T-helper 2 cell (primary cell): ENCODE measurements around the gene SLC29A1.

Experiments
- DNase-seq, 5 experiments: peaks; one replicate each; pipeline versions ENCODE4 v3.0.0 to v3.0.0-alpha.2; 2012 to 2022

Gene SLC29A1

DNA sequence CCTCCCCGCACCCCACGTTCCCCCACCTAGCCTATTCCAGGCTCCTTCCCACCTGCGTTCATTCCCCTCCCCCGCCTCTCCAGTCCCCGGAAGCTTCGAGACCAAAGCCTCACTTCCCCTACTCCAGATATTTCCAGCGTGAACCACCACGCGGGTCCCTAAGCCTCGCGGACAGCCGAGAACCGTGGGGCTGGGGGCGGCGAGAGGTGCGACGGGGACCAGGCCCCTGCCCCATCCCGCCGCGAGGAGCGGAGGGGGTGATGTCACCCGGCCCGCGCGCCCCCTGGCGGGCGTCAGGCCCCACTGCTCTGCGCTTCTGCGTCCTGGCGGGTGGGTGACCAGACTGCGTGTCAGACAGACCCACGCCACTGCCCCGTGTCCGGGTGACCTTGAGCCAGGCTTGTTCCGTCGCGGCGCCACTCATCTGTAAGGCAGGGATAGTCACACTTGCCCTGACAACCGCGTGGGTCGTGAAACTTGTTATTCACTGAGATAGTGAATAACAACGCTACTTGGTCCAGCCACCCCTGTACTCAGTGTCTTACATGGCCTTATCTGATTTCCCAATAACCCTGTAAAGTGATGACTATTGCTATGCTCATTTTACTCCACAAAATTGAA, 14.5 kb downstream of the SLC29A1 start:
- DNase-seq, result peak; percentile 63 to 84 (median 71)

DNA sequence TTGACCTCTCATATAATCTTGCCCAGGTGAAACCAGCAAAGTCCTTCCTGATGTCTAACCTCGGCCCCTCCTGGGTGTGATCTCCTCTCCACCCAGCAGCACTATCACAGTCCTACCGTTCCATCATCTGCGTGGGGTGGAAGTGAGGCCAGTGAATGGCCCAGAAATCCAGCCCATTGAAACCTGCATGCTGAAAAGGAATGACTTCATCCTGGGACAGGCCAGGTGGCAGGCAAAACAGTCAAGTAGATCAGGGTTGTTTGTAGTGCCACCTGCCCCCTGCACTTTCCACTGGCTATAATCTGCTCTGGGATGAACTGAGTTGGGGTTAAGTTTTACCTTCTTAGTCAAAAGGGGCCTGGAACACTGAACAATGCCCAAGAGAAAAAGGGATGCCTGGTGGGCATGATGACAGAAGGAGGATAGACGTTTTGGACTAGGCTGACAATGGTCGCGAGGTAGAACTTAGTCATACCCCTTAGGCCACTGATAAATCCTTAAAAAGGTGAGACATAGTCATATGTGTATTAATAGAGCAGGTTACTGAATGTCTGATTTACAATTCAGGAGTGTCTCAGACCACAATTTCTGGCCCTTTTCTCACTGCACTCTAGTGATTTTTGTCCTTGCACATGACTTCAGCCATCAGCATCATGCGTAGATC, 15.4 kb downstream of the SLC29A1 start:
- DNase-seq, result no peak

DNA sequence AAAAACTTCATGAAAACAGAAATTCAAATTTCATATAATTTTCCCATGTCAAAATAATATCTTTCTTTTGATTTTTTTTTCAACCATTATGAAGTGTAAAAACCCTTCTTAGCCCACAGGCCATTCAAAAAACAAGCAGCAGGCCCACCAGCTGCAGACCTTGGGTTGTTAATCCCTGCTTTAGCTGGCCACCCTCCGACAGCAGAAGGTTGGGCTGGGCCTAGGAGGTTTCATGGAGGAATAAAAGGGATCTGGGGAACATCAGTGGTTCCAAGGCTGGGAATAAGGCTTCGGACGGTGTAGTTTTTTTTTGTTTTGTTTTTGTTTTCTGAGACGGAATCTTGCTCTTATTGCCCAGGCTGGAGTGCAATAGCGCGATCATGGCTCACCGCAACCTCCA, 19.9 kb downstream of the SLC29A1 start:
- no peak for DNase-seq

DNA sequence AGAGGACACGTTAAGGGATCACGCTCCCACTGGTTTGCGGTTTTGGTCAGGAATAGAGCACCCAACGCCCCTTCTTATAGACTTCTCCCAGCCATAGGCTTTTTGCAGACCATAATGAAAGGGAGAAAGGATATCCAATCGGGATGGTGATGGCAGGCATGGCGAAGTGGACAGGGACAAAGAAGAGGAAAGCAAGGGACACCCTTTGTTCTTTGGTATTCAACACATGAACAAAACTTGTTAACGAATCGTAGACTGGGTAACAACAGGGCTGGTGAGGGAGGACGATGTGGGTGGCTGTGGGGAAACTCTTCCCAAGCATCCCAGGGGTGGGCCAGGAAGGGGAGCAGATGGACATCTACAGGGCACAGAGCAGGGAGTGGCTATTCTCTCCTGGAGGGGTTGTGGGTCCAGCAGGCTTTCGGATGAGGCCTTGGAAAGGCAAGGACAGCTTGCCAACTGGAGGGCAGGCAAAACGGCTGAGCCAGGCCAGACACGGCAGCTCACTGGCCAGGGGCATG, 22.1 kb downstream of the SLC29A1 start:
- no peak for DNase-seq

DNA sequence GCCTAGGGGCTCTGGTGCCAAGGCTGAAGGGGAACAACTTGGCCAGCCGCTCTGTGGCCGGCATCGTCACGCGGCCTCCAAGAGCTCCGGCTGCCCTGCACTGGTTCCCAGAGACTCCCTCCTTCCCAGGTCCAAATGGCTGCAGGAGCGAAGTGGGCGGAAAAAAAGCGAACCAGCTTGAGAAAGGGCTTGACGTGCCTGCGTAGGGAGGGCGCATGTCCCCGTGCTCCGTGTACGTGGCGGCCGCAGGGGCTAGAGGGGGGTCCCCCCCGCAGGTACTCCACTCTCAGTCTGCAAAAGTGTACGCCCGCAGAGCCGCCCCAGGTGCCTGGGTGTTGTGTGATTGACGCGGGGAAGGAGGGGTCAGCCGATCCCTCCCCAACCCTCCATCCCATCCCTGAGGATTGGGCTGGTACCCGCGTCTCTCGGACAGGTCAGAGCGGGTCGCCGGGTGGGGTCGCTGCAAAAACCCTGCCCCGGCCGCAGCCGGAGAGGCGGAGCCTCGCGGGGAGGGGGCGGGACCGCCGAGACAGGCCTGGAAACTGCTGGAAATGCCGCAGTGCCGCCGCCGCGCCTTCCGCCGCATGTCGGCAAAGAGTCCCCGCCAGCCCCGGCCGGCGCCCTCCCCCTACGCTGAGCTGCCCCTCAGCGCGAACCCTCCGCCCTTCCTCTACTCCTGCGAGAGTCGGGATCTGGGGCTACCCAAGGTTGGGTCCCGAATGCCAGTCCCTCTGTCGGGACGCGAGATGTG, 22.7 kb downstream of the SLC29A1 start:
- DNase-seq, result peak; percentile 64 to 91 (median 74)

DNA sequence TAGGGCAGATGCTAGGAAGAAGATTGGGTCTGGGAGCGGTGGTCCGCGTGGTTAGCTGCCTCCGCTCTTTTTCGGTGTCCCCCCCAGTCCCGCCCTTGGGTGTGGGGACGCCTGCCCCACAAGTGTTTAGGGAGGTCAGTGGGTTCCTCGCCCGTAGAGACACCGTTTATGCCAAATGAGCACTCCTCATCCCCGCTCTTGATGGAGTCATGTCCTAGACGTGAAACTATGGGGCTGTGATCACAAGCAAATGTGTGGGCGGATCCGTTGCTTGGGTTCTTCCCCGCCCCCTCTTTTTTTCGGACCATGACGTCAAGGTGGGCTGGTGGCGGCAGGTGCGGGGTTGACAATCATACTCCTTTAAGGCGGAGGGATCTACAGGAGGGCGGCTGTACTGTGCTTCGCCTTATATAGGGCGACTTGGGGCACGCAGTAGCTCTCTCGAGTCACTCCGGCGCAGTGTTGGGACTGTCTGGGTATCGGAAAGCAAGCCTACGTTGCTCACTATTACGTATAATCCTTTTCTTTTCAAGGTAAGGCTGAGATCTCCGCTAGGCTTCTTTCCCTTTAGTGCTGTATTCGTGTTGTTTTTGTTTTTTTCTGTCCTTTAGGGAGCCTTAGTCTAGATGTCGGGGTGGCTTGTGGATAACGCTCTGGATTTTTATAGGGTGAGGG, 23.4 kb downstream of the SLC29A1 start, which contains the start of gene HSP90AB1:
HSP90AB1 (plus strand) TSS at position 439 of the 675 bp plus-strand sequence. CDS start 1,529 bp downstream, outside the sequence.
- peak; percentile 82 to 100 (median 96) for DNase-seq

DNA sequence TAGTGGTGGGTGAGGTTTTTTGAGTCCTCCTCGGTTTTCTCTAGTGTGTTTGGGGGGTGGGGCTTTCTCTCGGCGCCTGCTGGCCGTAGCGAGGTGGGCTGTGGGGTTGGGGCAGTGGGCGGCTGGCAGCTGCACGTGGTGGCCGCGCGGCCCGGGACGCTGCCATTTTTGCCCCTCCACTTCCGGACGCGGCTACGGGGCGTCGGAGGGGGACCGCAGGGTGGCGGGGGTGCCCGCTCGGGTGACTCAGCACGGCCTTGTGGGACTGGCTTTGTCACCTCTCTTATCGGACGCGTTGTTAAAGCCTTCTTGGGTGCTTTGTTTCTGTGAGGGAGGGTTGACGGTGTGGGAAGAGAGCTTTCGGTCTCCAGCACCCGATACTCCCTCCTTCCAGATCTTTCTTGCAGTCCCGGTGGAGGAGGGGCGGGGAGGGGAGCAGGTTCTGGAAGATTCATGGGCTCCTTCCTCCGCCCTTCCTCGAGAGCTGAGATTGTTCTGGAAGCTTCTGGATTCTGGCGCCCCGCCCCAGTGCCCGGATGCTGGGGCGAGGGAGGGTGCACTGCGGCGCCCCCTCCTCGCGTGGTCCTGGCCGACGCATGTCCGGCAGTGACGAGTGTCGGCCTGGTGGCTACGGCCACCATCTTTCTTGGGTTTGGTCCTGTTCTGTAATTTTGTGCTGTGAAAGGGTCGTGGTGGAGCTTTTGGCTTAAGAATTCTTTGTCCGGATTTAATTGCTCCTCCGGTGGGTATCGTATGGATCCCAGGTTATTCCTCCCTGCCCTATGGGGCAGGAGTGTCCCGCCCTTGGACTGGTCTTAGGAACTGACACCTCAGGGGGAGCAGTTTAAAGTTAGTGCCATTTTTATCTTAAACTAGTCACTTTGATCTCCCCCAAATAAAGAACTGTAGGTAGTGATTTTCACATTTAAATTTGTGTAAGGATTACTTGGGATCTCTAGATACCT, 24.2 kb downstream of the SLC29A1 start:
- peak; percentile 67 to 93 (median 84) for DNase-seq

DNA sequence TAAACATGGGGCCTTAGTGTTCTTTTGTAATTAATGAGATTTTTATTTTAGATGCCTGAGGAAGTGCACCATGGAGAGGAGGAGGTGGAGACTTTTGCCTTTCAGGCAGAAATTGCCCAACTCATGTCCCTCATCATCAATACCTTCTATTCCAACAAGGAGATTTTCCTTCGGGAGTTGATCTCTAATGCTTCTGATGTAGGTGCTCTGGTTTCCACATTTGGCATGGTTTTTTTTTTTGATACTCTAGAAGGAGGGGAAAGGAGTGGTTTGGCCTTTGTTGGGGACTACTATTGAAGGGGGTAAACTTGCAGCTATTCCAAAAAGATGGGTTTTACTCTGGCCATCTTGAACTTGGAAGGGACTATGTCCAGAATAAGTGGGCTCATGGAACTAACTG, 25.2 kb downstream of the SLC29A1 start:
- DNase-seq, result no peak

DNA sequence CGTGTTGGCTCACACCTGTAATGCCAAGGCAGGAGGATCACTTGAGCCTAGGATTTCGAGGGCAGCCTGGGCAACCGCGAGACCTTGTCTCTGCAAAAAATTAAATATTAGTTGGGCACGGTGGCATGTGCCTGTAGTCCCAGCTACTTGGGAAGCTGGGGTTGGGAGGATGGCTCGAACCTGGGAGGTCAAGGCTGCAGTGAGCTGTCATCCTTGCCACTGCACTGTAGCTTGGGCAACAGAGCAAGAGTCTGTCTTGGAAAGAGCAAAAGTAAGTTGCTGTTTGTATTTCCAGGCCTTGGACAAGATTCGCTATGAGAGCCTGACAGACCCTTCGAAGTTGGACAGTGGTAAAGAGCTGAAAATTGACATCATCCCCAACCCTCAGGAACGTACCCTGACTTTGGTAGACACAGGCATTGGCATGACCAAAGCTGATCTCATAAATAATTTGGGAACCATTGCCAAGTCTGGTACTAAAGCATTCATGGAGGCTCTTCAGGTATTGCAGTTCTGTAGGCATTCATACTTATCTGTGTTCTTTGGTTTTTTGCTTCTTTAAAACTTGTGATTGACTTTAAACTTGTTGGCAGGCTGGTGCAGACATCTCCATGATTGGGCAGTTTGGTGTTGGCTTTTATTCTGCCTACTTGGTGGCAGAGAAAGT, 25.8 kb downstream of the SLC29A1 start:
- no peak for DNase-seq

DNA sequence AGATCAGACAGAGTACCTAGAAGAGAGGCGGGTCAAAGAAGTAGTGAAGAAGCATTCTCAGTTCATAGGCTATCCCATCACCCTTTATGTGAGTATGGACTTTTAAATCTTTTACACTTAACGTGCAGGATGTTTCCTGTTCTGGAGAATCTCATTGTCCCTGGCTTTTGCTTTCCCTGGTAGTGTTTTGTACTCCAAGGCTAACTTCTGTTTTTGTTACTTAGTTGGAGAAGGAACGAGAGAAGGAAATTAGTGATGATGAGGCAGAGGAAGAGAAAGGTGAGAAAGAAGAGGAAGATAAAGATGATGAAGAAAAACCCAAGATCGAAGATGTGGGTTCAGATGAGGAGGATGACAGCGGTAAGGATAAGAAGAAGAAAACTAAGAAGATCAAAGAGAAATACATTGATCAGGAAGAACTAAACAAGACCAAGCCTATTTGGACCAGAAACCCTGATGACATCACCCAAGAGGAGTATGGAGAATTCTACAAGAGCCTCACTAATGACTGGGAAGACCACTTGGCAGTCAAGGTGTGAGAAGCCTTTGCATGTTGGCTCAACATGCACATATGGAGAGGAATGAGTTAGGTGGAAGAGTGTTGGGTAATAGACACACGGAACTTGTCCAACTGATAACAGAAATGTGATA, 26.8 kb downstream of the SLC29A1 start:
- no peak for DNase-seq

DNA sequence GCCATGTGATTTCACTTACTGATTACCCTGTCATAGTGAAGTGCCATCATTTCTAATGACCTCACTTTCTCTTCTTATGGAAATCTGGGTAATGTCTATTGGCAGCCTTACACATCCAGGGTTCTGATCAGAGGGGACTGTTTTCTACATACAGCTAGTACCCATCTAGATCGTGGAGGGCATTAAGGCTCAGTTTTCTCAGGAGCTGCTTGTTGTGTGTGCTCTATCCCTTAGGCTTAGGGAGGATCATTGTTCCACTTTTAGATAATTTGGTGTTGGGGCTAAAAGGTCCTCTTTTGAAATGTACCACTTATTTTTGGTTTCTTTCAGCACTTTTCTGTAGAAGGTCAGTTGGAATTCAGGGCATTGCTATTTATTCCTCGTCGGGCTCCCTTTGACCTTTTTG, 27.3 kb downstream of the SLC29A1 start:
- DNase-seq, result no peak

DNA sequence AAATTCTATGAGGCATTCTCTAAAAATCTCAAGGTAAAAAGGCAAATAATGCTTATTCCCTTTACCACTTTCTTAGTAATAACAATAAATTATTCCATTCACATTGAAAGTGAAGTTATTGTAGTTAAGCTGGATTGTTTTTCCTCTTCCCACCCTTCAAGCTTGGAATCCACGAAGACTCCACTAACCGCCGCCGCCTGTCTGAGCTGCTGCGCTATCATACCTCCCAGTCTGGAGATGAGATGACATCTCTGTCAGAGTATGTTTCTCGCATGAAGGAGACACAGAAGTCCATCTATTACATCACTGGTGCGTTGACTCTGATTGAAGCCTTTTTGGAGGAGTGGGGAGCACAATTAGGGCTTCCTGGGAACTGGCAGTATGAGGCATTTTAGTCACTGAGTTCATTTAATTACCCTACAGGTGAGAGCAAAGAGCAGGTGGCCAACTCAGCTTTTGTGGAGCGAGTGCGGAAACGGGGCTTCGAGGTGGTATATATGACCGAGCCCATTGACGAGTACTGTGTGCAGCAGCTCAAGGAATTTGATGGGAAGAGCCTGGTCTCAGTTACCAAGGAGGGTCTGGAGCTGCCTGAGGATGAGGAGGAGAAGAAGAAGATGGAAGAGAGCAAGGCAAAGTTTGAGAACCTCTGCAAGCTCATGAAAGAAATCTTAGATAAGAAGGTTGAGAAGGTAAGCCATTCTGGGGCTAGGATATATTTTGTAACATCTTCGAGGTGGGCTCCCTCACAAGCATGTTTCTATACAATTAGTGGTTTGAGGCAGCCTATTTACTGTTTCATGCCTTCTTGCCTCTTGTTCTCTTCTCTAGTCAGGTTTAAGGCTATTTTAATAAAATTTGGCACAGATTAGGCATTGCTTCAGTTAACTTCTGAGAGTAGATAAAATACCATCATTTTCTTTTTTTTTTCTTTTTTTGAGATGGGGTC, 28.5 kb downstream of the SLC29A1 start:
- no peak for DNase-seq

DNA sequence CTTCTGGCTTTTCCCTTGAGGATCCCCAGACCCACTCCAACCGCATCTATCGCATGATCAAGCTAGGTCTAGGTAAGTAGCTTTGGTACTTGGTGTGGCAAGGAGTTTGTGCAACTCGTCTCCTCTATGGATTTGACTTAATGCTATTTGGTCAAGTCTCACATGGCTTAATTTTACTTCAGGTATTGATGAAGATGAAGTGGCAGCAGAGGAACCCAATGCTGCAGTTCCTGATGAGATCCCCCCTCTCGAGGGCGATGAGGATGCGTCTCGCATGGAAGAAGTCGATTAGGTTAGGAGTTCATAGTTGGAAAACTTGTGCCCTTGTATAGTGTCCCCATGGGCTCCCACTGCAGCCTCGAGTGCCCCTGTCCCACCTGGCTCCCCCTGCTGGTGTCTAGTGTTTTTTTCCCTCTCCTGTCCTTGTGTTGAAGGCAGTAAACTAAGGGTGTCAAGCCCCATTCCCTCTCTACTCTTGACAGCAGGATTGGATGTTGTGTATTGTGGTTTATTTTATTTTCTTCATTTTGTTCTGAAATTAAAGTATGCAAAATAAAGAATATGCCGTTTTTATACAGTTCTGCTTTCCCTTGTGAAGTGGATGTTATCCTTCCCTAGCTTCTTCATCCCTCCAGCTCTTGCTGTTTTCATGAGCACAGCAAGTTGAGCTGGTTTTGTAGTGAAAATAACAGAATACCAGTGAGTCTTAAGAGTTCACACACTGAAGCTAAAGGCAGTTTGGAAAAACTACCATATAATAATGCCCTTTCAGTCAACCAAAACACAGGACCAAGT, 30.1 kb downstream of the SLC29A1 start:
- DNase-seq, result peak in 2 of 5 experiments; percentile 53 to 57

DNA sequence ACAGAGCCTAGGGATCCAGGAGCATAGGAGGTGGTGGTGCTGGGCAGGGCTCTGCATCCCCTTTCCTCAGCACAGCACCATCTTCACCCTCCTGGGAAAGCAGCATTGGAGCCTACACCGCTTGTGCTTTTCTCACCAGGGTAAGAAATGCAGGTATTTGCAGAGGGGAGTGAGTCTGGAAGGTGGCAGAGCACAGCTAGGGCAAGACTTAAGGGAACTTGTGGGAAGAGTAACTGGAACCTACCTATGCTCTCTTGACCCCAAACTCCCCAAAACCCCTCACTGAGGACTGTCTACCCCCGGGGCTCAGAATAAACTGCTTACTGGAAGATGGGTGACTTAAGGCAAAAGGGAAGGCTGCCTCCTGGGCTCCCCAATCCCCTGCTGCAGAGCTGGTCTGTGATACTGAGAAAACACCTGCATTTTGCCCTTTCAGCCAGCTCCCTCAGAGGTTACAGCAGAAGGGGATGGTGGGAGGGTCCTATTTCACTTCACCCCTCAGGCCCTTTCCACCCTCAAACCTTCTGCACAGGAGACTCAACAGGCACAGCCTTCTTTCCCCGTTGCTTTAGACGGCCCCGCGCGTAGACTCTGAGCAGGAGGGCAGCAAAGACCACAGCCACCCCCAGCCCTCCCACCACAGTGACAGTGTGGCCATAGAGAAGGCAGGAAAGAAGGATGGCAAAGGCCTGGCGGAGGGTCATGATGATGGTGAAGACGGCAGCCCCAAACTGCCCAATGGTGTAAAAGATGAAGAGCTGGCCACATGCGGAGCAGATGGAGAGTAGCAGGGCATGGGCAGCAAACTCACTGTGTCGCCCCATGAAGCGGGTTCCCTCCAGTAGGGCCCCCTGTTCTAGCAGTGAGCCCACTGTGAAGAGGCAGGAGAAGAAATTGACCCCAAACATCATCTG, 31.1 kb downstream of the SLC29A1 start:
- DNase-seq, result no peak

DNA sequence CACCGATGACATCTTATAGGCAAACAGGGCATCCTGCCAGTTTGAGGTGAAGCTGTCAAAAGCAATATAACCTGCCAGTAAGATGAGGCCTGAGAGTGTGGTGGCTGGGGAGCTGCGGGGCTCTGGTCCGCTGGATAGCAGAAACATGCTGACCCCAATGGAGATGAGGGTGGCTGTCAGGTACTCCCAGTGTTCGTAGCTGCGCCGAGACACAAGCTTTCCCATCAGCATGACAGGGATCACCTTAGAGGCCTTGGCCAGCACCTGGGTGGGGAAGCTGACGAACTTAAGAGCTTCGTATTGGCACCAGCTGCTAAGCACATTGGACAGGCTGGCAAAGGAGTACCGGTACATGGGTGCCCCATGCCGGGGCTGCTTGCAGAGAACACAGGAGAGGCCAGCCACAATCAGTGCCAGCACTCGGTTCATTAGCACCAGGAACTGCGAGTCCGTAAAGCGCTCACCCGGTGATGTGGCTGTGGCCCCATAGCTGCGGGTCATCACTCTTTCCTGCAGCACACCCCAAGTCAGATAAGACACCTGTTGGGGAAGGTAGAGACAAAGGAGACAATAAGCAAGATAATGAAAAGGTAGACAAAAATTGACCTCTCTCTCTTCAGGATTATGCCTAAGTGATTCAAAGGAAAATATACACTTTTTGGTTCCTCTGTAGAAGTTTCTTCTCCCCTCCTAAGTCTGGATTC, 31.9 kb downstream of the SLC29A1 start:
- DNase-seq, result no peak

DNA sequence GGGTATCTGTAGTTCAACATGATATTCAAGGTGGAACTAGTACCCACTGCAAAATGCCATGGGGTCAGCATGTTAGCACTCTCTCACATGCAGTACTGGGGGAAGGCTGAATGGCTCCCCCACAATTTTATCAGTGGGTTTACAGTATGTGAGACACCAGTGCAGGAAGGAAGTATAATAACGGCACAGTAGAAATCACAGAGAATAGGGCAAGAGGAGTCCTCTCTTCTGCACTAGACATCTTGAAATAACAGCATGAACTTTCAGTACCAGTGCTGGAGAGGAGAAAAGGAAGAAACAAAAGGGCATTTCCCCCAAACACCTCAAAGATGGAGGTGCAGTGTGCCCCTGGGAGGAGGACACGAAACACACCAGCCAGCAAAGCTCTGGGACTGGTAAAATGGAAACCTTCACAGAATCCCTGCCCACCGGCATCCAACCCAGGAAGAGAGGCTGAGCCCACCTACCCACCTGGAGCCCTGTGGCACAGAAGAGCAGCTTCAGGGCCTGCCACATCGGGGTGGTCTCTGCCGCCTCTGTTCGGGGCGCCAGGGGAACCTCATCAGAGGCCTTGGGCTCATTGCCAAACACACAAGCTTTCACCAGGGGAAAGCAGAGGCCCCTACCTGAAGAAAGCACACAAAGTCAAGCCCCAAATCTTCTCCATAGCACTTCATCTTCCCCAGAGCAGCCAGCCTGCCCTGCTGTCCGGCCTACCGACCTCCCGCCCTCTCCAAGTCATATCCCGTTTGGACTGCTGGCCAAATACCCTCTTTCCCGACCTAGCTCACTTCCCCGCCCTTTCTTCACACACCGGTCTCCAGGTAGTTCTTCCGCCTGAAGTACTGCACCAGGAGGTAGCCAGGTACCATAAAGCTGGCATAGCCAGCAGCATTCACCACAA, 32.7 kb downstream of the SLC29A1 start:
- DNase-seq, result no peak
